Karpas-422 (cell line): ENCODE measurements around the gene PLD4. TPM values are rescaled to one million over a fixed set of nuclear protein-coding genes. Genes with fewer than 3 reads are reported as not detected.
A peak's percentile ranks its signal among the peaks of the same experiment; 100 is the strongest.

Experiments used
- DNase-seq: peaks from one replicate; pipeline ENCODE4 v3.0.0-alpha.2; 2015
- H2AFZ ChIP-seq: fragments of 200-600 bp; sonication (generic); 2 replicates; pipeline ENCODE4 v1.6.1; 2014; ENCODE audit warnings: antibody characterized with exemption, low read length, mixed read lengths
- H3K27ac ChIP-seq: fragments of 200-600 bp; sonication (generic); 2 replicates; pipeline ENCODE4 v1.5.1; 2014; ENCODE audit warnings: mild to moderate bottlenecking, low read length, moderate library complexity
- H3K27me3 ChIP-seq: fragments of 200-600 bp; sonication (generic); 2 replicates; pipeline ENCODE4 v1.6.1; 2014; ENCODE audit warnings: low read length, mixed read lengths
- H3K36me3 ChIP-seq: fragments of 200-600 bp; sonication (generic); 2 replicates; pipeline ENCODE4 v1.6.1; 2014; ENCODE audit warnings: low read length, mixed read lengths; ENCODE audit not compliant: insufficient read depth
- H3K4me1 ChIP-seq: fragments of 200-600 bp; sonication (generic); 2 replicates; pipeline ENCODE4 v1.6.1; 2014; ENCODE audit warnings: mild to moderate bottlenecking, low read length, mixed read lengths
- H3K4me2 ChIP-seq: fragments of 200-600 bp; sonication (generic); 2 replicates; pipeline ENCODE4 v1.6.1; 2014; ENCODE audit warnings: low read length, low read depth, mild to moderate bottlenecking; ENCODE audit not compliant: poor library complexity, severe bottlenecking
- H3K4me3 ChIP-seq: fragments of 200-600 bp; sonication (generic); 2 replicates; pipeline ENCODE4 v1.5.1; 2014; ENCODE audit warnings: mild to moderate bottlenecking, antibody characterized with exemption, low read length, mixed read lengths
- H3K79me2 ChIP-seq: fragments of 200-600 bp; sonication (generic); 2 replicates; pipeline ENCODE4 v1.6.1; 2014; ENCODE audit warnings: mild to moderate bottlenecking, low read length, mixed read lengths
- H3K9ac ChIP-seq: fragments of 200-600 bp; sonication (generic); 2 replicates; pipeline ENCODE4 v1.6.0; 2014; ENCODE audit warnings: low read length
- H3K9me2 ChIP-seq: fragments of 200-600 bp; sonication (generic), shearing (Covaris generic); replicated peaks from 2 replicates; pipeline ENCODE4 v1.6.0; 2014; ENCODE audit warnings: mild to moderate bottlenecking, low read length, moderate library complexity; ENCODE audit not compliant: insufficient read depth
- H3K9me3 ChIP-seq: fragments of 300-700, 200-600 bp; sonication (generic); 2 replicates; pipeline ENCODE4 v1.6.1; 2014; ENCODE audit warnings: low read length, mixed read lengths
- H4K20me1 ChIP-seq: fragments of 200-600 bp; sonication (generic); 2 replicates; pipeline ENCODE4 v1.6.1; 2014; ENCODE audit warnings: mild to moderate bottlenecking, antibody characterized with exemption, low read length, low read depth; ENCODE audit not compliant: insufficient read depth
- total RNA-seq: library from RNA; depleted of rRNA; stranded (reverse); fragments of >200 nt; shearing (Covaris generic); gene quantifications from 2 replicates; pipeline ENCODE4 v1.2.3, GENCODE V29; 2014; ENCODE audit warnings: low replicate concordance

The PLD4 gene
- total RNA-seq, 1 experiment from 2014 or later: 146 TPM

DNA sequence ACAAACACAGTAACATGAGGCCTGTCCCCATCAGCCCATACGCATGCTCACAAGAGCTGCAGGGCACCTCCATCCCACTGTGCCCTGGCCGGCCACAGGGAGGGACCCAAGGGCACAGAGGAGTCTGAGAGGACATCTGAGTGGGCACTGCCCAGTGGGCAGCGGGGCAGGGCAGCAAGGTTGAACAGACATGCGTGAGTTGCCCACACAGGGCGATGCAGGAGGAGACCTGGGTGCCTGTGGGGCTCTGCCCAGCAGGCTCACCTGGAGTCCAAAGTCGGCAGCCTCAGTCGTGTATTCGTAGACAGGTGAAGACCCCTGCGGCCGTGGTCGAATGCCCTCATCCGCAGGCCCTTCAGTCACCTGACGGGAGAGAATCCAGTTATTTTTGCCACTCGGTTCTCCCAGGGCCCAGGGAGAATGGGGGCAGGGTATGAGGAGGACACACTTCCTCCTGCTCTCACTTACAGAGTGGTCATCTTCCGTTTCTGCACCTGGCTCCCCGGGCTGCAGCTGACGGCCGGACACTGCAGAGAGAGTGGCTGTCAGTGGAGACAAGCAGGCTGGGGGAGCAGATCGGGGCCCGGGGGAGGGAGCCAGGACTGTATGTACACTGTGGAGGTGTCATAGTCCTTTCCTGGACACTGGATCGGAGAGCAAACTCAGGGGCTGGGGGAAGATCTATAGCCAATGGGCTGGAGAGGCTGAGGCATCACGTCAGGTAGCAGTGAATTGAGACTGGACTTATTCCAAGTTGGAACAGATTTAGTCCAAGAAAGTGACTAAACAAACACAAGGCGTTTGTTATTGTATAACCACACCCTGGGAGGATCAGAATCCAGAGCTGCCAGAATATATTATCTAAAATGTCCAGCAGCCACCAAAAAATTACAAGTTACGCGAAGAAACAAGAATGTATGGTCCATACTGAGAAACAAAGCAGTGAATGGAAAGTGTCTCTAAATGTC, 32.8 kb downstream of the PLD4 start:
- DNase-seq: no peak
- Histone ChIP-seq H3K4me2 (no peak overlapping the region), H2AFZ (no peak overlapping the region), H3K9me2 (no peaks in the 10 kb centered on the region), H3K27me3 (no peaks in the 10 kb centered on the region; the same call in 1 of the 2 replicates), H3K4me1 (no peaks in the 10 kb centered on the region), H3K9ac (no peak overlapping the region), H4K20me1 (peaks cover 24% of the 10 kb centered on the region), H3K36me3 (no peaks in the 10 kb centered on the region), H3K27ac (no peak overlapping the region), H3K9me3 (no peaks in the 10 kb centered on the region), H3K4me3 (no peak overlapping the region), H3K79me2 (no peaks in the 10 kb centered on the region)

DNA sequence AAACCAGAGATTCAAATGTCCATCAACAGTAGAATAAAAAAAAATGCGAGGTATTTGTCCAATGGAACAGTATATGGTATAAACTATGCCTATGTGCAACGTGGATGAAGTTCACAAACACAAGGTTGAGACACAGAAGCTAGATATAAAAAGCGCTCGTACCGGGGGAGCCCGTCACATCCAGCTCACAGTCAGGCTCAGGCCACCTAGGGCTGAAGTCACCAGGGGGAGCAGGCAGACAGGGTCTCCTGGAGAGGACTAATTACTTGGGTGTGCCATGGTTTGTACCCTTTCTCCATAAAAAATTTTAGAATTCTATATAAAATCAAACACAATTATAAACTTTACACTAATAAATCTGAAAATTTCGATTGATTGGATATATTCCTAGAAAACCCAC, 39.9 kb downstream of the PLD4 start:
- DNase-seq: no peak
- Histone ChIP-seq H3K9ac (no peak overlapping the region), H3K36me3 (no peaks in the 10 kb centered on the region), H3K9me3 (no peaks in the 10 kb centered on the region), H3K27ac (no peak overlapping the region), H3K4me1 (peaks cover 25% of the 10 kb centered on the region), H2AFZ (no peak overlapping the region), H3K4me2 (no peak overlapping the region), H4K20me1 (no peaks in the 10 kb centered on the region; the same call in none of the 2 replicates), H3K79me2 (no peaks in the 10 kb centered on the region), H3K9me2 (no peaks in the 10 kb centered on the region), H3K4me3 (no peak overlapping the region), H3K27me3 (no peaks in the 10 kb centered on the region; the same call in 1 of the 2 replicates)

DNA sequence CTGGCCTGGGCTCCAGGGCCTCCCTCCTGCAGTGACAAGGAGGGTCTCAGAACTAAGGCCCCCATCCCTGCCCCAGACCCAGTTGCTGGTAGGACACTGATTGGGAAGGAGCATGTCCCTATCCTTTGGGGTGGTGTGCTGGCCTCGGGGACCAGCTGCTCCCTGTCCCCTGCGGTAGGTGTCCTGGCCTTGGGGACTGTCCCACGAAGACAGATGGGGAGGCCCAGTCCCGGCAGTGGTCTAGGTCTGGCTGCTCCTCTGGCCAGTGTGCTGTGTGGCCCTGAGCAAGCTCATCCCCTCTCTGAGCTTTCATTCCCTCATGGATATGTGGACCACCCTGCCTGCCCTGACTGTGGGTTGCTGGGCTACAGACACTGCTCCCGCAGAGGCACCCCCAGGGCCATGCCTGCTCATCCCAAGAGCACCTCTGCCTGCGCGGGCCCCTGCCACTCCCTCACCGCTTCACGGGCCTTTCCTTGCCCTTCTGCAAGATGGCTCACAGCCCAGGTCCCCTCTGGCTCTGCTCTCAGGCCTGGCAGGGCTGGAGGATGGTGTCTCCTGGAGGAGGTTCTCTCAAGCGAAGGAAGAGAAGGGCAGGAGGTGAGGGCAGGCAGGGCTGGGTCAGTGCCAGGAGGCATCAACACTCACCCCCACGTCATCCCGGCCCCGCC, 41.0 kb downstream of the PLD4 start:
- no peaks in the 10 kb centered on the region; the same call in 1 of the 2 replicates for H3K27me3 ChIP-seq
- no peaks in the 10 kb centered on the region for H3K36me3 ChIP-seq
- no peaks in the 10 kb centered on the region for H3K79me2 ChIP-seq
- H3K4me2 ChIP-seq: no peak overlapping the region
- H3K9me2 ChIP-seq: no peaks in the 10 kb centered on the region
- no peak for DNase-seq
- peaks cover 25% of the 10 kb centered on the region for H3K4me1 ChIP-seq
- no peaks in the 10 kb centered on the region for H3K9me3 ChIP-seq
- no peak overlapping the region for H3K27ac ChIP-seq
- H3K9ac ChIP-seq: no peak overlapping the region
- H3K4me3 ChIP-seq: no peak overlapping the region
- no peaks in the 10 kb centered on the region; the same call in none of the 2 replicates for H4K20me1 ChIP-seq
- H2AFZ ChIP-seq: no peak overlapping the region

DNA sequence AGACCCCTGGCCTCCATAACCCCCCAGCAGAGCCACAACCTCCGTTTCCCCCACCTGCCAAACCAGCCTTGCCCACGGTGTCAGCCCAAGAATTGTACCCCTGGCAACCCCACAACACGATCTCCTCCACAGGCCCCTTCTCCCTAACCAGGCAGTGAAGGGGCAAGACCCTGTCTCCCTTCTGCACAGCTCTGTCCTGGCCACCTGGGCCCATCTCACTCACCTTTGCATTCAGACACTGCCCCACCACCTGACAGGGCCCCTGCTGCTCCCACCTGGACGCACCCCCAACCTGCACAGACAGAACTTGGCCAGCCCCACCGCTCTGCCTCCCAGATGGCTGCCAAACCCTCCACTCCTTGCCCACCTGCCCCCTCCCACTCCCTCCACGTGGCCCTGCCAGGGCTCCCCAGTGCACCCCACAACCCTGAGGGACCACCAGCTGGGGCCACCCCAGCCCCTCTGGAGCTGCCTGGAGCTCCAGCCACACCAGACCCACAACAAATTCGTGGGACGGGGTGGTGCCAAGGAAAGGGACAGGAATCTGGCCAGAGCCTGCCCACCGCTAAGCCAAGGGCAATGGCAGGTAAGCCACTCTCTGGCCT, 41.7 kb downstream of the PLD4 start:
- H3K79me2 ChIP-seq: no peaks in the 10 kb centered on the region
- no peak overlapping the region for H2AFZ ChIP-seq
- H3K4me1 ChIP-seq: peaks cover 25% of the 10 kb centered on the region
- H3K36me3 ChIP-seq: no peaks in the 10 kb centered on the region
- H3K4me2 ChIP-seq: no peak overlapping the region
- no peaks in the 10 kb centered on the region; the same call in none of the 2 replicates for H4K20me1 ChIP-seq
- no peak for DNase-seq
- no peak overlapping the region for H3K4me3 ChIP-seq
- no peak overlapping the region for H3K27ac ChIP-seq
- H3K27me3 ChIP-seq: no peaks in the 10 kb centered on the region; the same call in 1 of the 2 replicates
- no peaks in the 10 kb centered on the region for H3K9me2 ChIP-seq
- no peak overlapping the region for H3K9ac ChIP-seq
- H3K9me3 ChIP-seq: no peaks in the 10 kb centered on the region

DNA sequence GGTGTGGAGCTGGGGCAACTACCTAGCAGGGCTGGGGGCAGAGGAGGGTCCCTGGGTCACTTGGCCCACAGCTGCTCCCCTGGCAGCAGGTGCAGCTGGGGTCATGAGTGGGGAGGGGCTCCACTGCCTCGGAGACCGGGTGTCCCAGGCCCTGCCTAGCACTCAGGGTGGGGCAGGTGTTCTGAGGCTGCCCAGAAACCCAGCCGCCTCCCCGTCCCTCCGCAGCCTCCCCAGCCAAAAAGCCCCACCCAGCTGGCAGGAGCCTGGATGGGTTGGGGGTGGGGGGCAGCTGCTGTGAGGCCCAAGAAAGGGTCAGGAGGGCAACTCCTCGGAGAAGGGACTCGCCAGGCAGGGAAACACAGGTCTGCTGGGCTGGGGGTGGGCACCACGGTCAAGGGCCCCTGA, 42.3 kb downstream of the PLD4 start:
- H3K36me3 ChIP-seq: no peaks in the 10 kb centered on the region
- peak overlapping the region; percentile 71 for H3K4me2 ChIP-seq
- peak overlapping the region; percentile 51; the same call in 1 of the 2 replicates for H3K4me3 ChIP-seq
- no peaks in the 10 kb centered on the region for H3K9me3 ChIP-seq
- peaks cover 25% of the 10 kb centered on the region for H3K4me1 ChIP-seq
- no peaks in the 10 kb centered on the region; the same call in none of the 2 replicates for H4K20me1 ChIP-seq
- H3K79me2 ChIP-seq: no peaks in the 10 kb centered on the region
- H3K27ac ChIP-seq: no peak overlapping the region
- no peaks in the 10 kb centered on the region for H3K27me3 ChIP-seq
- peak overlapping the region; percentile 49; the same call in 1 of the 2 replicates for H3K9ac ChIP-seq
- H2AFZ ChIP-seq: no peak overlapping the region
- H3K9me2 ChIP-seq: no peaks in the 10 kb centered on the region
- DNase-seq: no peak

DNA sequence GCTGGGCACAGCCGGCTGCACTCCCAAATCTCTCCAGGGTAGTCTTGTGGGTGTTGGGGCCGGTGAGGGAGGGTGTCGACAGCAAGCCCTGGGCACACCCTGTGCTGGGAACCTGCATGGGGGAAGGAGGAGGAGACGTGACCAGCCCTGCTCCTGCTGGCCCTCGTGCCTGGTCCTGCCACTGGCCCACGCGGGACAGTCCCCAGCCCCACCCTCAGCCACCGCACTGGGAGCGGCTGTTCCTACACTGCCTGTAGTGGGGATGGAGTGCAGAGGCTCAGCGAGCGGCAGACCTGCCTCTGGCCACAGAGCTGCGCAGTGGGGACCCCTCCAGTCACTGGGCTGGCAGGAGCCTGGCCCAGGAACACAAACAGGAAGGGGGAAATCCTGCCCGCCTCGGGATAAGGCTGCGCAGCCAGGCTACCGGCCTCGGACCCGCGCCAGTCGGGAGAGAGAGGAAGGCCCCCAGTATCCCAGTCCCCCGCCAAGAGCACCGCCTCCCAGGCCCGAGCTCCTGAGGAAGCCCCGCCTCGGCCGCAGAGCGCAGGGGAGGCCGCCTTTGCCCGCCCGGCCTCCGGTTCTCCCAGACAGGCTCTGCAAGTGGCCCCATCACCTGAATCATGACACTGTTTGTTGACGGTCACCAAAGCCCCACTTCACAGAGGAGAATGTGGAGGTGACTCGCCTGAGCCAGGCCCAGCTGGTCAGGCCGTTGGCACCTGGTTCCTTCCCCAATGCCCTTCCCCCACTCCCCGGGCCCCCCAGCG, 42.9 kb downstream of the PLD4 start:
- H3K36me3 ChIP-seq: no peaks in the 10 kb centered on the region
- H3K27me3 ChIP-seq: no peaks in the 10 kb centered on the region
- DNase-seq: peak; percentile 72
- H3K9me3 ChIP-seq: no peaks in the 10 kb centered on the region
- H3K4me2 ChIP-seq: peak overlapping the region; percentile 71
- H3K9ac ChIP-seq: peak overlapping the region; percentile 49
- peak overlapping the region; percentile 1; the same call in 1 of the 2 replicates for H2AFZ ChIP-seq
- no peaks in the 10 kb centered on the region; the same call in 1 of the 2 replicates for H4K20me1 ChIP-seq
- no peaks in the 10 kb centered on the region for H3K79me2 ChIP-seq
- peak overlapping the region; percentile 51 for H3K4me3 ChIP-seq
- H3K27ac ChIP-seq: no peak overlapping the region
- H3K9me2 ChIP-seq: no peaks in the 10 kb centered on the region
- H3K4me1 ChIP-seq: peaks cover 25% of the 10 kb centered on the region

DNA sequence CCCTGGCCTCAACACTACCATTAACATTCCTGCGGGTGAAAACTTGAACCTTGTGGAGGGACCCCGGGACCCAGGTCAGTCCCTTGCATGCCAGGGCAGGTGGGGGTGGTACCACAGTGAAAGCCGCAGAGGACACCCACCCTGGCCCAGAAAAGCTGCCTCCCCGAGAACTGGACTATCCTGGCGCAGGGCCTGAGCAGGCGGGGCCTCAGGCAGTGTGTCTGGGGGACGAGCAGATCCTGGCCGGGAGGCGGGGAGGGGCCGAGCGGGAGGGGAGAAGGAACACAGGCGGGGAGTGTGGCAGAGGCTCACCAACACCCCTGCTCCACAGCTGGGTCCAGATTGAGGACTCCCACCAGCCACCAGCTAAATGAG, 43.5 kb downstream of the PLD4 start:
- Histone ChIP-seq H3K9me2 (no peaks in the 10 kb centered on the region), H3K4me2 (peak overlapping the region; percentile 71), H3K9ac (peak overlapping the region; percentile 49), H3K27ac (no peak overlapping the region), H4K20me1 (no peaks in the 10 kb centered on the region; the same call in 1 of the 2 replicates), H3K9me3 (no peaks in the 10 kb centered on the region), H3K27me3 (no peaks in the 10 kb centered on the region), H3K4me3 (peak overlapping the region; percentile 51), H3K79me2 (no peaks in the 10 kb centered on the region), H3K4me1 (peaks cover 25% of the 10 kb centered on the region), H3K36me3 (no peaks in the 10 kb centered on the region), H2AFZ (peak overlapping the region; percentile 1; the same call in 1 of the 2 replicates)
- no peak for DNase-seq
